Cardiac muscle cell (in vitro differentiated cells and primary cell): Measurements from ENCODE around the gene ABI3BP. TPM values are rescaled to one million over a fixed set of nuclear protein-coding genes. Genes with fewer than 3 reads are reported as not detected.

ENCODE experiments used
- DNase-seq, 2 donors: peaks; one replicate each; pipeline versions ENCODE4 v3.0.0 to v3.0.0-alpha.2; 2010 to 2017; ENCODE audit warnings: low read depth in 1 of 2, low spot score in 1 of 2
- H3K27ac ChIP-seq: fragments of 200-600 bp; sonication (generic); 2 replicates; pipeline ENCODE4 v1.5.1; 2016
- H3K27me3 ChIP-seq: fragments of 200-600 bp; sonication (generic); 2 replicates; pipeline ENCODE4 v1.6.0; 2016; ENCODE audit warnings: control low read depth
- H3K36me3 ChIP-seq: fragments of 200-600 bp; sonication (generic); 2 replicates; pipeline ENCODE4 v1.5.1; 2016; ENCODE audit warnings: control low read depth
- H3K4me1 ChIP-seq: fragments of 200-600 bp; sonication (generic); 2 replicates; pipeline ENCODE4 v1.8.1; 2017; ENCODE audit warnings: low read depth, mild to moderate bottlenecking, mixed run types
- H3K4me3 ChIP-seq: fragments of 200-600 bp; sonication (generic); 2 replicates; pipeline ENCODE4 v1.5.1; 2016; ENCODE audit warnings: mild to moderate bottlenecking
- H3K9me3 ChIP-seq: fragments of 200-600 bp; sonication (generic); 2 replicates; pipeline ENCODE4 v1.5.1; 2017; ENCODE audit warnings: low read depth, mild to moderate bottlenecking, control low read depth
- CTCF ChIP-seq: IDR thresholded peaks from 2 replicates; pipeline ENCODE4 v1.5.1; 2012; ENCODE audit warnings: low read depth, mild to moderate bottlenecking, low read length
- polyA plus RNA-seq: library from polyadenylated mRNA; unstranded; fragments of >200 nt; fragmentation: Nextera tagmentation; extraction: Ambion mirVana; gene quantifications from 2 replicates; pipeline ENCODE4 v1.2.1, GENCODE V29; 2016
- total RNA-seq: library from RNA; depleted of rRNA; stranded (reverse); fragments of >200 nt; gene quantifications from 2 replicates; pipeline ENCODE4 v1.2.3, GENCODE V29; 2016

ABI3BP gene
- total and polyA plus RNA-seq, 2 experiments from 2014 or later: 0.54 to 0.92 TPM

- TF ChIP-seq CTCF: no peak
- DNase-seq: no peak
- no peak overlapping the region for H3K4me3 ChIP-seq
- H3K27ac ChIP-seq: no peak overlapping the region
- H3K9me3 ChIP-seq: no peaks in the 10 kb centered on the region
- no peaks in the 10 kb centered on the region for H3K27me3 ChIP-seq
- no peaks in the 10 kb centered on the region for H3K4me1 ChIP-seq
- no peaks in the 10 kb centered on the region for H3K36me3 ChIP-seq
Observed at GRCh38 chr3:100912571-100912970, 80.7 kb downstream of the ABI3BP start.

GRCh38 chr3:100911956-100912355 is 81.3 kb downstream of the ABI3BP start:
- DNase-seq: no peak
- H3K4me1 ChIP-seq: no peaks in the 10 kb centered on the region
- no peaks in the 10 kb centered on the region for H3K36me3 ChIP-seq
- no peak for TF ChIP-seq CTCF
- H3K27me3 ChIP-seq: no peaks in the 10 kb centered on the region
- H3K9me3 ChIP-seq: no peaks in the 10 kb centered on the region
- no peak overlapping the region for H3K4me3 ChIP-seq
- no peak overlapping the region for H3K27ac ChIP-seq

GRCh38 chr3:100910986-100911385 is 82.2 kb downstream of the ABI3BP start:
- Histone ChIP-seq H3K4me1 (no peaks in the 10 kb centered on the region), H3K27ac (no peak overlapping the region), H3K36me3 (no peaks in the 10 kb centered on the region), H3K4me3 (no peak overlapping the region), H3K9me3 (no peaks in the 10 kb centered on the region), H3K27me3 (no peaks in the 10 kb centered on the region)
- TF ChIP-seq CTCF: no peak
- no peak for DNase-seq

- Histone ChIP-seq H3K4me1 (no peaks in the 10 kb centered on the region), H3K9me3 (no peaks in the 10 kb centered on the region), H3K4me3 (no peak overlapping the region), H3K27ac (no peak overlapping the region), H3K27me3 (no peaks in the 10 kb centered on the region), H3K36me3 (no peaks in the 10 kb centered on the region)
- DNase-seq: peak in 1 of 2 donors; percentile 39
- TF ChIP-seq CTCF: no peak
Observed at GRCh38 chr3:100902572-100902971, 90.6 kb downstream of the ABI3BP start.

DNA sequence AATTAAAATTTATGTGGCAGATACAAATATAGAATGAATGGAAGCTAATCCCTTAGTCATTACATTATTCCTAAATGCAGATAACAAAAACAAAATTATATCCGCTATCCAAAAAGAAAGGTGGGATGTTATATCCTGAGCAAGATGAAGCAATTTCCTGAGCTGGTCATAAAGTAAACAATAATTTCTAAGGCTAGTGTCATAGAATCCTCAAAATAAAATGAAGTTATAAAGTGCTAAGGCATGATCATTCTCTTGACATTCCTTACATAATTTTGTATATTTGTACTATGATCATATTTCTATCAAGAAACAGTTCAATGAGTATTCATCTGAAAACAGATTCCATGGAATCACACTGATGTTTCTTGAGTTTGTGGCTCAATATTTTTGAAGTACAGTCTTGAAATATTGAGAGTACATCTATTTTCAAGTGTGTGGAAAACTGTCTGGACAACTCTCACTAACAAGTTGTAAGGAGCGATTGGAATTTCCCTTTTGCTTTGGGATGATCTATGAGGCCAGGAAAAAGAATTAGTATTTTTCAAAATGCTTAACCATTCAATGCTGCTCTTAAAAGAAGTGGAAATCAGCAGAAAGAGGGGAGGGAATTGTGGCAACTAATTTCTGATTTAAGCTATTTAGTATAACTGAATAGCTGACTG is 92.4 kb downstream of the ABI3BP start:
- Histone ChIP-seq H3K4me3 (no peak overlapping the region), H3K27me3 (no peaks in the 10 kb centered on the region), H3K27ac (no peak overlapping the region), H3K4me1 (no peaks in the 10 kb centered on the region), H3K9me3 (no peaks in the 10 kb centered on the region), H3K36me3 (no peaks in the 10 kb centered on the region)
- no peak for TF ChIP-seq CTCF
- no peak for DNase-seq
